H4 (cell line): ENCODE data around the gene ALDOA. TPM values are rescaled to one million over a fixed set of nuclear protein-coding genes. Genes with fewer than 3 reads are reported as not detected.
"Not testable (repeated sequence)": the region's sequence is repeated elsewhere in the genome, so short reads cannot be mapped to it uniquely, and the experiment has no call there.

Experiments
- DNase-seq: peaks from one replicate; pipeline ENCODE4 v3.0.0-alpha.2; 2015; ENCODE audit warnings: low spot score
- total RNA-seq: library from RNA; depleted of rRNA; stranded (reverse); fragments of >200 nt; shearing (Covaris generic); gene quantifications from 2 replicates; pipeline ENCODE4 v1.2.3, GENCODE V29; 2014; rRNA removed

The ALDOA gene
- total RNA-seq, result 1,896 and 1,920 TPM in 2 replicates

GRCh38 chr16:30065102-30065942 lies at the start of gene ALDOA:
TSS of gene ALDOA (plus strand) at chr16:30065760. CDS start at chr16:30066898, 1,138 bp downstream.
- DNase-seq, result peak; percentile 97

DNA sequence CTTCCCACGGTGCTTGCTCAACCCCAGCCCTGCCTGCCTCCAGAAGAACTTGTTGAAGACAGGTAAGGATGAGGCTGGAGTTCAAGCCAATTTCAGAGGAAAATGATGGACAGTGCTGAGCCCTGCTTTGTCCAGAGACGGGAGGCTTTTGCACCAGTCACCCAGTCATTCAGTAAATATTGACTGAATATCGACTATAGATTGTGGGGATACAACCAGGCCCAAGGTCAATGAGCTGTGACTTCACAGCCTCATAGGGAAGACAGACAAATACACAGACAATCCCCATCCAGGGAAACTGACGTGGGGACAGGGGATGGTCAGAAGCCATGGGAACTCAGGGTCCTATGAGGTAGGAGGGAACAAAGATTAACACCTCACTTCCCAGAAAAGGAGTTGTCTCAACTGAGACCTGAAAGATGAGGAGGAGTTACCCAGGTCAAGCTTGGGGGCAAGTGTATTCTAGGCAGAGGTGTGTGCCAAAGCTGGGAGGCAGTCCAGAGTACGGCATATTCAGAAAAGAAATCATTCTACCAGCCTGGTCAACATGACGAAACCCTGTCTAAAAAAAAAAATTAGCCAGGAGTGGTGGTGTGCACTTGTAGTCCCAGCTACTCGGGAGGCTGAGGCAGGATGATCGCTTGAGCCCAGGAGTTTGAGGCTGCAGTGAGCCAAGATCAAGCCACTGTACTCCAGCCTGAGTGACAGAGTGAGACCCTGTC lies 48.8 kb upstream of the ALDOA start:
- DNase-seq, result no peak

- DNase-seq, result no peak
These were observed 48.3 kb upstream of the ALDOA start for GRCh38 chr16:30017277-30017656.

GRCh38 chr16:30017937-30018336 lies 47.6 kb upstream of the ALDOA start:
- not testable (repeated sequence) for DNase-seq

GRCh38 chr16:30018731-30019158 lies 46.8 kb upstream of the ALDOA start:
- DNase-seq, result no peak

GRCh38 chr16:30022887-30023286 lies 42.7 kb upstream of the ALDOA start, which contains the start of gene C16orf92:
TSS of gene C16orf92 (plus strand) at chr16:30023198. CDS start at chr16:30023341, 143 bp downstream.
- DNase-seq, result no peak

DNA sequence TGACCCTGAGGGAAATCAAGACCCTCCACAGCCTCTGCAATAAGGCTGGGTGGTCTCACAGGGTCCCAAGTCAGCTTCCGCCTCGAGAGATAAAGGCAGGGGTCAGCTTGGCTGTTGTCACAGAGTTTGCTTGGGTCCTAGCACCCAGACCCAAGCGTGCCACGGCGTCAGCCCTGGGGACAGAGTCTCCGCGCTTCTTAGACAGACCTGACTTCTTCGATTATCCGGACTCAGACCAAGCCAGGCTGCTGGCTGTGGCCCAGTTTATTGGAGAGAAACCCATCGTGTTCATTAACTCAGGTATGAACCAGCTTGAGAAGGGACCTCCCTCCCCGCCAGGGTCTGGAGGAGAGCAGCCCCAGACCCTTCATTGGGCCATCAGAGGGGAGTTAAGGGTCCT lies 42.0 kb upstream of the ALDOA start:
- no peak for DNase-seq

DNA sequence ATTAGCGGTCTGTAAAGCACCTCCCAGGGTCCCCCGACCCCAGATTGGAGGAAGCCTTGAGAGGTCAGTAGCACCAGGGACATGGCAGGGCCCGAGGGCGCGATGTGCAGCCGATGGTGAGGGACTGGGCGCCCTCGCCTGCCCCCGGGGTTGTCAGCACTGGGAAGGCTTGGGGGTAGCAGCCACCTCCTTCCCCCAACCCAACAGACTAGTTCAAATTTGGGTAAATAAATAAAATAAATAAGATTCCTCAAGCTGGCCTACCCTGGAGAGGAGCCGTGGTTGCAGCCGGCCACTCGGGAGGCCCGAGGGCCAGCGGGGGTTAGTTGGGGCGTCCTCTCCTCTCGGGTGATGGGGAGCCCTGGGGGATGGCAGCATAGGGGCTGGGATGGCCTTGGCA lies 41.1 kb upstream of the ALDOA start:
- no peak for DNase-seq

DNA sequence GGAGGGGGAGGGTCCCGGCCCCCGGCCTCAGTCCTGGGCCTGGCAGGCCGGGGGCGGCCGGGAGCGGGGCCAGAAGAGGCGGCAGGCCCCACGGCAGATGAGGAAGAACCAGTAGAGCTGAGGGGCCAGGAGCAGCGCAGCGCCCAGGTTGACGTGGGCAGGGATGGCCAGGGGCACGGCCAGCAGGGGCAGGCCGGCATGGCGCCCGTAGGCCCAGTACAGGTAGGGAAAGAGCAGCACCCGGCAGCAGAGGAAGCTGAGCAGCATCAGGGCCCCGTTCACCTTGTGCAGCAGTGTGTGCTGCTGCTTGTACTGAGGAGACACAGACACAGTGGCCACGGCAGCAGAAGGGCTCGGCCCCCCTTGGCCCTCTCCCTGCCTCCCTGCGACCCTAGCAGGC lies 40.4 kb upstream of the ALDOA start:
- DNase-seq, result no peak

GRCh38 chr16:30025574-30025973 lies 40.0 kb upstream of the ALDOA start:
- DNase-seq, result no peak

GRCh38 chr16:30026449-30026848 lies 39.1 kb upstream of the ALDOA start:
- DNase-seq, result no peak

- DNase-seq, result no peak
These were observed 37.7 kb upstream of the ALDOA start for GRCh38 chr16:30027588-30028437.

DNA sequence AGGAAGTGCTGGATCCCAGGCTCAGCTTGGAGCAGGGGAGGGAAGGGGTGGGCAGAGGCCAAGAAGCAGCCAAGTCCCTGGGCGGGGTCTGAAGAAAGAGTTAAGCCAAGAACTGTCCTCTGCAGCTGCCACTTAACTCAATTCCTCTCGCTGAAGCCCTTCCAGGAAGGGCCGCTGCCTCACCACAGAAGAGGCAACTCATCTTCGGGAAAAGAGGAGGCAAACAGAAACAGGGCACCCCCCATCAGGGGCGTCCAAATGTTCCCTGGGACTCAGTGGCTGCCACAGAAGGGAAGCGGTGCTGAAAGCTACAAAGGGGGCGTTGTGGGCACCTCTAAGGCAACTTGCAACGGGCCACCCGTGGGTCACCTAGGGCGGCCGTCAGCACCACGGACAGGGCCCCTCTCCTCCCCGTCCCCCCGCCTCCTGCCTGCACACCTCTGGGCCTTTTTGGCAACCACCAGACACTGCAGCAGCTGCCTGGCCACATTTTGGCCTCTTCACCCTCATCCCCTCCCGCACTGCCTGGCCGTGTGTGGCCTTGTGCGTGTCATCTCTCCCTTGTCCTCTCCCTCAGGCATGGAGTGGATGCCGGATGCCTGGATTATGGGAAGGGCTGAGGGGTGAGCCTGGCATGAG lies 37.0 kb upstream of the ALDOA start:
- DNase-seq, result no peak

GRCh38 chr16:30030011-30030685 lies 35.4 kb upstream of the ALDOA start:
- DNase-seq, result no peak

GRCh38 chr16:30030841-30031413 lies 34.6 kb upstream of the ALDOA start, which contains the start of gene TLCD3B:
TSS of gene TLCD3B (minus strand) at chr16:30031271. CDS start at chr16:30030527, 744 bp downstream.
- DNase-seq, result no peak

GRCh38 chr16:30031477-30031918 lies 34.1 kb upstream of the ALDOA start:
- DNase-seq, result no peak

GRCh38 chr16:30032083-30032819 lies 33.3 kb upstream of the ALDOA start:
- peak; percentile 60 for DNase-seq

DNA sequence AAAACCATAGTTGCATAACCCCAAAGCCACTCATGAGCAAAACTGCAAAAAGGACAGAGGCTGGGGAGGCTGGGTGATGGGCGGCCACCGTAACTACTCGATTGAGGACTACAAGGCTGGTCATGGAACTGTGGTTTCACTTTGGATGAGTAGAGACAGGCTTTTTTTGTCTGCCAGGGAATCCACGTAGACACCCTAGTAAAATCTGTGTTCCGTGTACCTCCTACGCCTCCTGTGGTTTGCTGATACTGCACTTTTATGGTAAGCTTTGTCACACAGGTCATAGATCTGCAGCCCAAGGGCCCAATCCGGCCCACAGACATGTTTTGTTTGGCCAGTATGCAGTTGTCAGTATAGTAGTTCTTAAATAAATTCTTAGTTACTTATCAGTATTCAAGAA lies 32.3 kb upstream of the ALDOA start:
- no peak for DNase-seq

DNA sequence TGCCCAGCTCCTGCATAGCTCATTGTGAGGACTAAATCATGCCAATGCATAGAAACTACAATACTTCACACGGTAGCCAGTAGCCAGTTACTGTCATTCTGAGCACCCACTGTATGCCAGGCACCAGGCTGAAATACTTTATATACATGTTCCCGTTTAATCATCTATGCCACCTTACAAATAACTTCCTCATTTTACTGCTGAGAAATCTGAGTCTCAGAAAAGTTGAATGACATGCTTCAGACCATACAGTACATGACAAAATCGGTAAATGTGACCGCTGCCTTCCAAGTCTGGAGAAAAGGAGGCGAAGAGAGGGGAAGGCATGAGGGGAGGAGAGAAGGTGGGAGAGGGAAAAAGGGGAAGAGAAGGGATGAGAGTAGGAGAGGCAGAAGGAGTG lies 25.3 kb upstream of the ALDOA start:
- no peak for DNase-seq

DNA sequence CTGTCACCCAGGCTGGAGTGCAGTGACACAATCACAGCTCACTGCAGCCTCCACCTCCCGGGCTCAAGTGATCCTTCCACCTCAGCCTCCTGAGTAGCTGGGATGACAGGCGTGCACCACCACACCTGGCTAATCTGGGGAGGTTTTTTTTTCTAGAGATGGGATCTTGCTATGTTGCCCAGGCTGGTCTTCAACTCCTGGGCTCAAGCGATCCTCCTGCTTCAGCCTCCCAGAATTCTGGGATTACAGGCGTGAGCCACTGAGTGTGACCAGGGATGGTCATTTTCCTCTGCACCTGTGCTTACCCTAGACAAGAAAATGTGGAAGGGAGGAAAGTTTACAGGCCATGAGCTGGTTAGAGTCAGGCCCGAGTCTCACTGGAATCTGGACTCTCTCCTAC lies 24.9 kb upstream of the ALDOA start:
- not testable (repeated sequence) for DNase-seq
